A673 (cell line): ENCODE data around the gene RSPRY1.

Source experiments
- CTCF ChIP-seq: fragments of 300-800, 200-600 bp; sonication (generic); conservative IDR thresholded peaks from 2 replicates; pipeline ENCODE4 v1.5.1; 2017; ENCODE audit warnings: low read depth, mild to moderate bottlenecking, antibody characterized with exemption, low read length, moderate library complexity, mixed read lengths
- EZH2 ChIP-seq: fragments of 200-600 bp; sonication (generic); IDR thresholded peaks from 2 replicates; pipeline ENCODE4 v1.6.1; 2017; ENCODE audit warnings: borderline replicate concordance, low read depth, mild to moderate bottlenecking, mixed read lengths, antibody characterized with exemption, low read length; ENCODE audit not compliant: poor library complexity, severe bottlenecking

- TF ChIP-seq CTCF (no peak), EZH2 (no peak)
Observed at GRCh38 chr16:57244463-57244766, 58.3 kb downstream of the RSPRY1 start.
